DOHH2 (cell line): ENCODE data around the gene LAMB3.

Source experiments
- H3F3A ChIP-seq: fragments of 200-600 bp; sonication (generic), shearing (Covaris generic); 2 replicates; pipeline ENCODE4 v1.6.0; 2016; ENCODE audit warnings: antibody characterized with exemption, mild to moderate bottlenecking; ENCODE audit not compliant: control insufficient read depth, insufficient read depth
- H3K27ac ChIP-seq: fragments of 200-600 bp; sonication (generic); 2 replicates; pipeline ENCODE4 v1.5.1; 2014; ENCODE audit warnings: low read depth, mild to moderate bottlenecking, low read length, moderate library complexity
- H3K27me3 ChIP-seq: fragments of 200-600 bp; sonication (generic); 2 replicates; pipeline ENCODE4 v1.6.1; 2014; ENCODE audit warnings: mild to moderate bottlenecking, low read length, mixed read lengths; ENCODE audit not compliant: control insufficient read depth
- H3K36me3 ChIP-seq: fragments of 200-600 bp; sonication (generic); 2 replicates; pipeline ENCODE4 v1.6.1; 2014; ENCODE audit warnings: mild to moderate bottlenecking, low read length, moderate library complexity, mixed read lengths; ENCODE audit not compliant: control insufficient read depth
- H3K4me1 ChIP-seq: fragments of 200-600 bp; sonication (generic); 2 replicates; pipeline ENCODE4 v1.6.1; 2014; ENCODE audit warnings: mild to moderate bottlenecking, low read length, mixed read lengths; ENCODE audit not compliant: control insufficient read depth
- H3K4me2 ChIP-seq: fragments of 200-600 bp; sonication (generic); 2 replicates; pipeline ENCODE4 v1.6.0; 2014; ENCODE audit warnings: mild to moderate bottlenecking, low read length, moderate library complexity
- H3K4me3 ChIP-seq: fragments of 200-600 bp; sonication (generic); 2 replicates; pipeline ENCODE4 v1.5.1; 2014; ENCODE audit warnings: mild to moderate bottlenecking, low read length, mixed read lengths
- H3K79me2 ChIP-seq: fragments of 200-600 bp; sonication (generic); 2 replicates; pipeline ENCODE4 v1.6.1; 2014; ENCODE audit warnings: mild to moderate bottlenecking, low read length, mixed read lengths; ENCODE audit not compliant: control insufficient read depth
- H3K9me2 ChIP-seq: fragments of 200-600 bp; sonication (generic); replicated peaks from 2 replicates; pipeline ENCODE4 v1.6.1; 2014; ENCODE audit warnings: mild to moderate bottlenecking, low read length, mixed read lengths; ENCODE audit not compliant: control insufficient read depth
- H3K9me3 ChIP-seq: fragments of 200-600 bp; sonication (generic); 2 replicates; pipeline ENCODE4 v1.6.1; 2014; ENCODE audit warnings: antibody characterized with exemption, low read length, mixed read lengths; ENCODE audit not compliant: control insufficient read depth, insufficient read depth
- H4K20me1 ChIP-seq: fragments of 200-600 bp; sonication (generic); 2 replicates; pipeline ENCODE4 v1.6.0; 2014; ENCODE audit warnings: low read depth, mild to moderate bottlenecking, antibody characterized with exemption, low read length, moderate library complexity; ENCODE audit not compliant: control insufficient read depth, insufficient read depth
- EZH2phosphoT487 ChIP-seq: fragments of 200-600 bp; sonication (generic); IDR thresholded peaks from 2 replicates; pipeline ENCODE4 v1.6.1; 2017; ENCODE audit warnings: borderline replicate concordance, mild to moderate bottlenecking, antibody characterized with exemption, low read length, moderate library complexity, mixed read lengths
- TF ChIP-seq, protein P1 (sequence below): fragments of 200-600 bp; sonication (generic); IDR thresholded peaks from one replicate; pipeline ENCODE4 v1.5.1; 2014; ENCODE audit warnings: antibody characterized with exemption, mild to moderate bottlenecking, low read depth, low read length; ENCODE audit not compliant: poor library complexity, severe bottlenecking

Gene LAMB3

DNA sequence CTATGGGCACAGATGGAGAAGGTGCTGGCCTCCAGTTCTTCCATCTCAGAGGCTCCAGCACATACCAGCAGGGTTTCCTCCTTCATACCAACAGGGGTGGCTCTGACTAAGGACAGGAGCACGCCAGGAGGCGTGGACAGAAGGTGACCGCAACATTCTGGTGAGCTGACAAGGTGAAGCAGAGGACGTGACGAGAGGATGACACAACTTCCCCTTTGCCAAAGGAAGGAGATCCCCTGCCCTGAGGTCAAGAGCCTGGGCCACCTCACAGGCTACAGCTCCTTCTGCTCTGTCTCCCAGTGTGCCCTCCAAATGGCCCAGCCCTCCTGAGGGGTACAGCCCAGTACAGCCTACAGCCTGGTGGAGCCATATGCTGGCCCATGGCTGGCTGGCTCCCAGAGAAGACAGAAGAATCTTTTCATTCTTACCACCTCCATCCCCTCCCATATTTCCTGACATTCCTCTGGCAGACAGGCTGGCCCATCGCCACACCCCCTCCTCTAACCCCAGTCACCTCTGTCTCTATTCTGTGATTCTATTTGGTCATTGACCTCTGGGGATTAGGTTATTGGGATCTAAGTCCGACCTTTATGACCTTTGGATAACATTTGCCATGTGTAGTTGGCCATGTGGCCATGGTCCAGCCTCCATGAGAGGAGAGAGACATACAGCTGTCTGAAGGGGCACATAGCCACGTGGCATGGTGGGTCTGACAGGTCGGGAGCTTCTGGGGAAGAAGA, 5.1 kb upstream of the LAMB3 start:
- H3K79me2 ChIP-seq = no peaks in the 10 kb centered on the region
- peaks cover 4% of the 10 kb centered on the region; the same call in 1 of the 2 replicates for H3K4me1 ChIP-seq
- H3K36me3 ChIP-seq = no peaks in the 10 kb centered on the region
- H3K27me3 ChIP-seq = no peaks in the 10 kb centered on the region
- no peak overlapping the region for H3K27ac ChIP-seq
- no peak overlapping the region for H3K4me2 ChIP-seq
- TF ChIP-seq EZH2phosphoT487 = no peak
- TF ChIP-seq, protein P1, sequence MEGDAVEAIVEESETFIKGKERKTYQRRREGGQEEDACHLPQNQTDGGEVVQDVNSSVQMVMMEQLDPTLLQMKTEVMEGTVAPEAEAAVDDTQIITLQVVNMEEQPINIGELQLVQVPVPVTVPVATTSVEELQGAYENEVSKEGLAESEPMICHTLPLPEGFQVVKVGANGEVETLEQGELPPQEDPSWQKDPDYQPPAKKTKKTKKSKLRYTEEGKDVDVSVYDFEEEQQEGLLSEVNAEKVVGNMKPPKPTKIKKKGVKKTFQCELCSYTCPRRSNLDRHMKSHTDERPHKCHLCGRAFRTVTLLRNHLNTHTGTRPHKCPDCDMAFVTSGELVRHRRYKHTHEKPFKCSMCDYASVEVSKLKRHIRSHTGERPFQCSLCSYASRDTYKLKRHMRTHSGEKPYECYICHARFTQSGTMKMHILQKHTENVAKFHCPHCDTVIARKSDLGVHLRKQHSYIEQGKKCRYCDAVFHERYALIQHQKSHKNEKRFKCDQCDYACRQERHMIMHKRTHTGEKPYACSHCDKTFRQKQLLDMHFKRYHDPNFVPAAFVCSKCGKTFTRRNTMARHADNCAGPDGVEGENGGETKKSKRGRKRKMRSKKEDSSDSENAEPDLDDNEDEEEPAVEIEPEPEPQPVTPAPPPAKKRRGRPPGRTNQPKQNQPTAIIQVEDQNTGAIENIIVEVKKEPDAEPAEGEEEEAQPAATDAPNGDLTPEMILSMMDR = no peak
- no peaks in the 10 kb centered on the region for H3F3A ChIP-seq
- H3K9me3 ChIP-seq = no peaks in the 10 kb centered on the region
- no peaks in the 10 kb centered on the region for H4K20me1 ChIP-seq
- H3K9me2 ChIP-seq = no peaks in the 10 kb centered on the region
- no peak overlapping the region for H3K4me3 ChIP-seq

DNA sequence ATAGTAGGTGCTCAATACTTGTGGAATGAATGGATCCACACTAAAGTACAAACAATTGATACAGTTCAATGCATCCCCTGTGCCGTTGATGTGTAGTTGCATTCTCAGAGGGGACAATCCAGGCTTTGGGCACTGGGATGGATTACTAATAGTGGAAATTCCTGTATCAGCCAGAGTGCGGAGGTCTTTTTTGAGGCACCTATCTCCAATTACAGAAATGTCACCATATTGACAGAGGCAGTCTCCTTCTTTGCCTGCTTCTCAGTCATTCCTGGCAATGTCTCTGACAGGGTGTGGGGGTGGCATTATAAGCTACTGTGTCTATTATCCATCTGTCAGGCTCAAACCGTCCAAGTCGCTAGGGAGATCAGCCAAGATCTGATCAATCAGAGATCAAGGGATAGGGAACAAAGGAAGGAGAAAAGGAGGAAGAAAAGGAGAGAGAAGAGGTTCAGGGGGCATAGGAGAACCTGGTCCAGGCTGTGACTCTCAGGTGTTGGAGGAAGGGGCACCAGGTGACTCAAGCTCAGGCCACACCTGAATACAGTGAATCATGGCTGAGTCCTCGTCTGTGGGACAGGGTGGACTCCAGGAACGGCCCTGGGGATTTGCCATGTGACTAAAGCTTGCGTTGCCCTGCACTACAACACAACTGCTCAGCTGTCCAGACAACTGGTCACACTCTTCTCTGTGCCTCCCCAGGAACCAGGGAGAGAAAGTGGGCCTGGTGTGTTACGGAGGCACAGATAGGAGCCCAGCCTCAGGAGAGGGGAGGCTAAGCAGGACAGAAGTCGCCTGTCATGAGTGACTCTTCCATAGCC, 3.4 kb upstream of the LAMB3 start:
- Histone ChIP-seq H3K79me2 (no peaks in the 10 kb centered on the region), H4K20me1 (no peaks in the 10 kb centered on the region), H3K9me3 (no peaks in the 10 kb centered on the region), H3K4me2 (no peak overlapping the region), H3K27ac (no peak overlapping the region), H3K27me3 (no peaks in the 10 kb centered on the region), H3K4me1 (peaks cover 4% of the 10 kb centered on the region; the same call in 1 of the 2 replicates), H3K4me3 (no peak overlapping the region), H3K36me3 (no peaks in the 10 kb centered on the region), H3F3A (no peaks in the 10 kb centered on the region), H3K9me2 (no peaks in the 10 kb centered on the region)
- no peak for TF ChIP-seq EZH2phosphoT487
- TF ChIP-seq, protein P1 = no peak

- Histone ChIP-seq H3K27ac (no peak overlapping the region), H3K4me1 (no peaks in the 10 kb centered on the region), H3K27me3 (no peaks in the 10 kb centered on the region), H3K9me3 (no peaks in the 10 kb centered on the region), H3K36me3 (no peaks in the 10 kb centered on the region), H3K4me3 (no peak overlapping the region), H3K79me2 (no peaks in the 10 kb centered on the region), H3F3A (no peaks in the 10 kb centered on the region), H3K9me2 (no peaks in the 10 kb centered on the region), H3K4me2 (no peak overlapping the region), H4K20me1 (no peaks in the 10 kb centered on the region)
- no peak for TF ChIP-seq EZH2phosphoT487
- TF ChIP-seq, protein P1 = no peak
Observed at GRCh38 chr1:209653915-209654351, 1.7 kb upstream of the LAMB3 start.
